ENCODE results near the gene FAT1.

DNA sequence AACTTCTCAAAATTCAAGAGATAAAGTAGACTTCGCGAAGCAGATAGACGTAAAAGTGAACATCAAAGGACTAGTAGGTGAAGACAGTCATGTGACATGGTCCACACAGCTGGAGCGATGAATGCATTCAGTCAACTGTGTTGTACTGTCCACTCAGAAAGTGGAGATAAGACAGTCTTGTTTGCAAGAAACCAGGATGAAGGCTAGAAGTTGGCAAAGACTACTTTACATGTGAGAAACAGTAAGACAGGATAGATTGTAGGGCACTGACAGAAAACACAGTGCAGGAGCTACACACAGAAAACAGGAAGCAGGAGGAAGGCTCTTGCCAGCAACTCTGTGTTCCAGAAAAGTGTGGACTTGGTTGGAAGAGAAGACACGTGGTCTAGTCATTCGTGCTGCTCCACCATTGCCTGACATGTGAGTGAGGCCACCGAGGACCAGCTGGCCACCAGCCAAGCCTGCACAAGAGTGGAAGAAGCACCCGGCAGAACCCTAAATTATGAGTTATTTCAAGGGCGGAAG, 78.9 kb downstream of the FAT1 start:
- no peak for TF ChIP-seq POLR2A (IDR thresholded peaks at IDR 0.05; ENCODE audit: low read depth, low read length)
- no peak for TF ChIP-seq POLR2AphosphoS5 (IDR thresholded peaks at IDR 0.05; ENCODE audit: low read depth, low read length)
